Activated CD8-positive, alpha-beta memory T cell treated with anti-CD3 and anti-CD28 coated beads for 24 hours (primary cell): Measurements from ENCODE around the gene CALHM4.
"Not testable (repeated sequence)": the region's sequence is repeated elsewhere in the genome, so short reads cannot be mapped to it uniquely, and the experiment has no call there.

Source experiments
- DNase-seq: peaks from one replicate; pipeline ENCODE4 v3.0.0-alpha.2; 2020

Gene CALHM4

DNA sequence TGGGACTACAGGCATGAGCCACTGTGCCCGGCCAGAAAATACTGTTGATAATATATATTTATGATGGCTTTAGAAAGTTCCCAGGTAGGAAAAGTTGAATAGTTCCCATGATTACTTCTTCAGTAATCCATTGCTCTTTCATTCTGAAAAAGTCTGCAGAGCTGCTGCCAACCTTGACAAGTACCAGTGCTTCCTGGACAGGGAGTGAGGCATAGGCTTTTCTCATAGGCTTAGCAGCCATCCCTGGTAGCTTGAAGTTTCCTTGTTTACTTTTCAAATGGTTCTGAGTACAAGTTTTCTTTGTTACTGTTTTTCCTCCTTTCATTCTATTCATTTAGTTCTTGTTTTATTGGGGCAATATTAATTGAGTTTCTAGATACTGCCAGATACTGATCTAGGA, 25.6 kb downstream of the CALHM4 start:
- no peak for DNase-seq

GRCh38 chr6:116580198-116580597, 26.6 kb downstream of the CALHM4 start:
- DNase-seq = no peak

DNA sequence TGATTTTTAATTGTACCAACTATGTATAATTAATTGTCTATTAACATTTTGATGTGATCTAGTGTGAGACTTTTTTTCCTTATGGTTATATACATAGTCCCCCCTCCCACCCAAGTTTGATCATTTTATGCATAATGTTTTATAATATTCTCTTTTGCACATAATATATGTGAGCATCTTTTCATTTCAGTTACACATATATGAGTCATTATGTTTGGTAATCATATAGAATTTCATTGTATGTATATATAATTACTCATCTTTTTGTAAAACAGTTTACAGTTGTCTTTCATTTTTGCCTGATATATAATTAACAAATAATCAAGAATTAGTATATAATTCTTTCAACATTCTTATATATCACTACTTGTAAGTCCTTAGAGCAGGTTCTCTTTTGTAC, 32.7 kb downstream of the CALHM4 start:
- no peak for DNase-seq

- DNase-seq = no peak
Measured at GRCh38 chr6:116586738-116587137, 33.2 kb downstream of the CALHM4 start.

DNA sequence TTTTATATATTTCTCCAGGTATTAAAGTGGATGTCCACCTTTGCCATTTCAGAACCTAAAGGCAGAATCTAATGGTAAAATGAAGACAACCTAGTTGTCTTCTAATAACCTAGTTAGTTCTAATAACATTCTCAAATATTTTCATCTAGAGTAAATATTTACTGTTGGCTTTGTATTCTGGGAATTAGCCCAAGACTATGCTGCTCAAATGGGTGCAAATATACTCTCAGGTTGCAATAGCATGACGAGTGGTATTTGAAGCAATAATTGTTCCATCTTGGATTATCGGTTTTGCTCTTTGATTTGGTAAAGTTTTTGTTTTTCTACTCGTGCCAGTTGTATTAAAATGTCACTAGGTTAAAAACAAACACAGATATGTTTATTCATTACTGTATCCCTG, 41.7 kb downstream of the CALHM4 start:
- no peak for DNase-seq

GRCh38 chr6:116596815-116597214, 43.3 kb downstream of the CALHM4 start:
- DNase-seq = no peak

DNA sequence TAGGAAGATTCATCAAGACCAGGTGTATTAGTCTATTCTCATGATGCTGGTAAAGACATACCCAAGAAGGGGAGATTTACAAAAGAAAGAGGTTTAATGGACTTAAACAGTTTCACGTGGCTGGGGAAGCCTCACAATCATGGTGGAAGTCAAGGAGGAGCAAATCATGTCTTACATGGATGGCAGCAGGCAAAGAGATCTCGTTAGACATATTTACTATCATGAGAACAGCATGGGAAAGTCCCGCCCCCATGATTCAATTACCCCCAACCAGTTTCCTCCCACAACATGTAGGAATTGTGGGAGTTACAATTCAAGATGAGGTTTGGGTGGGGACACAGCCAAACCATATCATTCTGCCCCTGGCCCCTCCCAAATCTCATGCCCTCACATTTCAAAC, 50.4 kb downstream of the CALHM4 start:
- DNase-seq = not testable (repeated sequence)

GRCh38 chr6:116604868-116605267, 51.3 kb downstream of the CALHM4 start:
- not testable (repeated sequence) for DNase-seq

- DNase-seq = no peak
Measured at GRCh38 chr6:116605935-116606334, 52.4 kb downstream of the CALHM4 start.
